GM12878 (cell line): ENCODE results near the gene LBH. TPM values are rescaled to one million over a fixed set of nuclear protein-coding genes. Genes with fewer than 3 reads are reported as not detected.

Source experiments
- ATAC-seq: fragments of 200-7000 bp; cut with Tn5 transposase; 3 replicates; pipeline ENCODE4 v1.9.1; 2020; ENCODE audit warnings: mild to moderate bottlenecking, moderate library complexity
- BruUV-seq: library from RNA; stranded (reverse); fragments of 400-500 nt; replicated peaks from 2 replicates; lab custom pipeline; 2021; lab: Mats Ljungman, UMichigan
- CTCF ChIA-PET: fragments of 300-600 bp; sonication (Branson Sonifier 250); formaldehyde crosslinking; extraction: SDS; loops from one replicate; lab custom pipeline; 2021; ENCODE audit warnings: inconsistent platforms; lab: Yijun Ruan, JAX
- POLR2A ChIA-PET: fragments of 350-600 bp; formaldehyde crosslinking; extraction: SDS; loops from one replicate; lab custom pipeline; 2021; ENCODE audit warnings: inconsistent platforms; lab: Charles Lee
- RAD21 ChIA-PET: fragments of 300-600 bp; sonication (Branson Sonifier 250); formaldehyde crosslinking; loops from one replicate; lab custom pipeline; 2023; ENCODE audit warnings: antibody characterized with exemption; ENCODE audit not compliant: unreplicated experiment; lab: Charles Lee
- SMC1A ChIA-PET: fragments of 300-600 bp; sonication (Branson Sonifier 250); formaldehyde crosslinking; loops from one replicate; lab custom pipeline; 2023; ENCODE audit not compliant: unreplicated experiment, uncharacterized antibody; lab: Charles Lee
- DNase-seq: peaks from one replicate; pipeline ENCODE4 v3.0.0-alpha.2; 2011; ENCODE audit warnings: low read depth, low spot score
- FAIRE-seq: peaks from 3 replicates; lab custom pipeline; 2011; peaks lifted over from hg19 to GRCh38; lab: Jason Lieb, UNC
- H2AFZ ChIP-seq: 2 replicates; pipeline ENCODE4 v1.6.0; 2011; ENCODE audit warnings: low read depth, low read length, control low read depth; ENCODE audit not compliant: control insufficient read depth
- H3K27ac ChIP-seq: 2 replicates; pipeline ENCODE4 v1.5.1; 2011; ENCODE audit warnings: control low read depth; ENCODE audit not compliant: control insufficient read depth, insufficient read depth
- H3K27me3 ChIP-seq, 2 experiments: replicated peaks in 1 of 2; 2 replicates each; pipeline versions ENCODE4 v1.6.0 to v1.6.1; 2011; ENCODE audit warnings: low read length in 1 of 2; ENCODE audit not compliant: control insufficient read depth in 2 of 2, insufficient read depth in 2 of 2
- H3K36me3 ChIP-seq, 2 experiments: 2 replicates each; pipeline ENCODE4 v1.5.1; 2011; ENCODE audit warnings: low read length in 1 of 2; ENCODE audit not compliant: control insufficient read depth in 2 of 2, insufficient read depth in 2 of 2
- H3K4me1 ChIP-seq: 2 replicates; pipeline ENCODE4 v1.6.1; 2011; ENCODE audit warnings: mild to moderate bottlenecking, low read length, moderate library complexity, mixed read lengths; ENCODE audit not compliant: control insufficient read depth, insufficient read depth
- H3K4me2 ChIP-seq: 2 replicates; pipeline ENCODE4 v1.6.0; 2011; ENCODE audit warnings: control low read depth; ENCODE audit not compliant: control insufficient read depth, insufficient read depth
- H3K4me3 ChIP-seq: fragments of 200-600 bp; sonication (generic); 2 replicates; pipeline ENCODE4 v1.5.1; 2016
- H3K79me2 ChIP-seq: 2 replicates; pipeline ENCODE4 v1.6.0; 2011; ENCODE audit warnings: low read length; ENCODE audit not compliant: control insufficient read depth, insufficient read depth
- H3K9ac ChIP-seq: 2 replicates; pipeline ENCODE4 v1.8.0; 2011; ENCODE audit warnings: low read length, control low read depth, mixed read lengths; ENCODE audit not compliant: control insufficient read depth, insufficient read depth
- H3K9me3 ChIP-seq: replicated peaks from 3 replicates; pipeline ENCODE4 v1.5.1; 2011; ENCODE audit warnings: mild to moderate bottlenecking, low read length; ENCODE audit not compliant: control insufficient read depth, insufficient read depth
- H4K20me1 ChIP-seq: 2 replicates; pipeline ENCODE4 v1.6.0; 2011; ENCODE audit not compliant: control insufficient read depth, insufficient read depth
- EGR1 ChIP-seq, 2 experiments: IDR thresholded peaks; 1 replicate in 1 of 2; 2 replicates in 1 of 2; pipeline ENCODE4 v1.6.1; 2011 to 2012; ENCODE audit warnings: low read depth in 2 of 2, low read length in 2 of 2, borderline replicate concordance in 1 of 2, mild to moderate bottlenecking in 1 of 2, moderate library complexity in 1 of 2
- IRF5 ChIP-seq: fragments of 450-650 bp; IDR thresholded peaks from 2 replicates; pipeline ENCODE4 v1.6.1; 2017; ENCODE audit warnings: borderline replicate concordance
- PML ChIP-seq: IDR thresholded peaks from 2 replicates; pipeline ENCODE4 v1.6.1; 2012; ENCODE audit warnings: low read length, inconsistent platforms
- SIX5 ChIP-seq: IDR thresholded peaks from 2 replicates; pipeline ENCODE4 v1.6.1; 2011; ENCODE audit warnings: mild to moderate bottlenecking, low read depth, low read length, moderate library complexity; ENCODE audit not compliant: severe bottlenecking
- STAT1 ChIP-seq: fragments of 450-650 bp; conservative IDR thresholded peaks from 2 replicates; pipeline ENCODE4 v1.6.1; 2014; ENCODE audit warnings: antibody characterized with exemption, mild to moderate bottlenecking
- WGBS: methylation state at CpG from one replicate; pipeline ENCODE4 v1.1.6; 2016; ENCODE audit warnings: low lambda C conversion rate; ENCODE audit not compliant: insufficient replicate concordance, insufficient coverage; ENCODE audit errors: missing lambda C conversion rate; 5-methylcytosine and 5-hydroxymethylcytosine counted together
- in situ Hi-C: fragments of 300-500 bp; cut with MboI; formaldehyde crosslinking; loops from 9 replicates; pipeline ENCODE4 v1.14.3; 2018; ENCODE audit warnings: mixed read lengths
- intact Hi-C: fragments of 100-400 bp; cut with micrococcal nuclease; formaldehyde crosslinking; loops from one replicate; pipeline ENCODE4 v1.14.2; 2022; ENCODE audit not compliant: unreplicated experiment
- polyA plus RNA-seq, 11 experiments: library from polyadenylated mRNA; depleted of rRNA in 4 of 11; unstranded in 6 of 11; stranded (reverse) in 5 of 11; fragments of >200 nt; fragmentation: Nextera tagmentation in 4 of 11; fragmentation: Illumina TruSeq in 1 of 11; extraction: Ambion mirVana in 4 of 11; extraction: Trizol in 1 of 11; gene quantifications; 1 replicate in 1 of 11; 2 replicates in 10 of 11; pipeline versions ENCODE4 v1.2.1 to v1.2.3, GENCODE V29; 2011 to 2016; ENCODE audit warnings: inconsistent platforms in 2 of 11, missing spikeins in 2 of 11, low read depth in 1 of 11
- total RNA-seq, 4 experiments: library from RNA; depleted of rRNA in 3 of 4; stranded (reverse); fragments of >200 nt in 3 of 4; fragmentation: Illumina TruSeq in 1 of 4; extraction: Trizol in 1 of 4; gene quantifications; 2 replicates each; pipeline versions ENCODE4 v1.2.1 to v1.2.3, GENCODE V29; 2013 to 2021

The LBH gene
- total and polyA plus RNA-seq, 10 of the 15 experiments (the other 5 are each of a cell fraction or from before 2014, with no cell fraction given): 9.3 to 133 (median 34.1) TPM

GRCh38 chr2:30204281-30204680, 27.1 kb upstream of the LBH start:
- Histone ChIP-seq H4K20me1 (no peaks in the 10 kb centered on the region; the same call in 1 of the 2 replicates), H3K9me3 (no peaks in the 10 kb centered on the region), H3K9ac (no peak overlapping the region), H3K27ac (no peak overlapping the region), H3K79me2 (no peaks in the 10 kb centered on the region), H3K36me3 (no peaks in the 10 kb centered on the region), H3K27me3 (no peaks in the 10 kb centered on the region; a peak in 1 of 4 replicates), H2AFZ (no peak overlapping the region), H3K4me2 (no peak overlapping the region), H3K4me3 (no peak overlapping the region), H3K4me1 (peaks cover 2% of the 10 kb centered on the region)
- TF ChIP-seq IRF5 (no peak), SIX5 (no peak), EGR1 (IDR thresholded peaks at IDR 0.05; ENCODE audit: borderline replicate concordance in 1 of 2, low read depth in 2 of 2, low read length in 2 of 2) (no peak), STAT1 (no peak), PML (no peak)
- no TSS peak for BruUV-seq
- WGBS: 35% methylated on average over 4 of the region's 4 CpGs
- DNase-seq: no peak
- FAIRE-seq: no peak
- in situ Hi-C loops (no loop called here), intact Hi-C loops (no loop called here)
- POLR2A ChIA-PET: interaction anchor here (0.7 kb wide), 1 partner anchor 26 kb away, joined by 3 read pairs; no protein-coding TSS in a partner anchor
- CTCF ChIA-PET: interaction anchor here (0.8 to 2.7 kb wide), 13 partner anchors 26 to 507 kb away, joined by 3 to 34 read pairs (median 4); no protein-coding TSS in a partner anchor
- ATAC-seq: no peak
- RAD21 ChIA-PET: interaction anchor here (0.7 to 7.1 kb wide), 4 partner anchors 16 to 505 kb away, joined by 3 to 195 read pairs (median 5); no protein-coding TSS in a partner anchor
- SMC1A ChIA-PET: interaction anchor here (1.1 to 12.7 kb wide), 10 partner anchors 10 to 507 kb away, joined by 3 to 444 read pairs (median 4); partner anchors contain the start of gene LBH
